Breast epithelium (tissue), 3 donors: Measurements from ENCODE around the gene TMEM107.

ENCODE experiments used
- POLR2AphosphoS5 ChIP-seq, 3 donors: sonication (generic); formaldehyde crosslinking; IDR thresholded peaks; one replicate each; pipeline ENCODE4 v1.6.1; 2017; ENCODE audit warnings: antibody characterized with exemption in 3 of 3
- TF ChIP-seq, protein P1 (sequence below), 3 donors: fragments of 450-650 bp; IDR thresholded peaks; one replicate each; pipeline ENCODE4 v1.5.1; 2016 to 2017; ENCODE audit warnings: antibody characterized with exemption in 3 of 3, mild to moderate bottlenecking in 3 of 3, moderate library complexity in 3 of 3

DNA sequence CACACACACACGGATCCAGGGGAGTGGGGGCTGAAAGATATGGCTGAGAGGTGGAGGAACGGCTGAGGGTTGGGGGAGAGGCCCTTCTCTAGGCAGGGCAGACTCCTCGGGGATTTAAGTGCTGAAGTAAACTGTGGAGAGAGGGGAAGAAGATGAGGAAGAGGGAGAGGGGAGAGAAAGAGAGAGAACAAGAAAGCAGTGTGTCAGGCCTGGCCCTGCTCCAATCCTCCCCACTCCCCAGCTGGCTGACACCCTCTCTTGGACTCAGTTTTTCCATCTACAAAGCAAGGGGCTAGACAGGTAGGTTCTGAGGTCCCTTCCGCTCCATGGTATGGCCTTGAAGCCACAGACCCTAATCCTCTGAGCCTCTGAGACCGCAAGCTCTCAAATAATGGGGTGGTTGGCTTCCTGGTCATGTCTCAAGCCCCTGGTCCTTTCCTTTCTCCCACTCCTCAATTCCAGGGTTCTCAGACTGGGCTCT lies 15.4 kb downstream of the TMEM107 start:
- TF ChIP-seq, protein P1, sequence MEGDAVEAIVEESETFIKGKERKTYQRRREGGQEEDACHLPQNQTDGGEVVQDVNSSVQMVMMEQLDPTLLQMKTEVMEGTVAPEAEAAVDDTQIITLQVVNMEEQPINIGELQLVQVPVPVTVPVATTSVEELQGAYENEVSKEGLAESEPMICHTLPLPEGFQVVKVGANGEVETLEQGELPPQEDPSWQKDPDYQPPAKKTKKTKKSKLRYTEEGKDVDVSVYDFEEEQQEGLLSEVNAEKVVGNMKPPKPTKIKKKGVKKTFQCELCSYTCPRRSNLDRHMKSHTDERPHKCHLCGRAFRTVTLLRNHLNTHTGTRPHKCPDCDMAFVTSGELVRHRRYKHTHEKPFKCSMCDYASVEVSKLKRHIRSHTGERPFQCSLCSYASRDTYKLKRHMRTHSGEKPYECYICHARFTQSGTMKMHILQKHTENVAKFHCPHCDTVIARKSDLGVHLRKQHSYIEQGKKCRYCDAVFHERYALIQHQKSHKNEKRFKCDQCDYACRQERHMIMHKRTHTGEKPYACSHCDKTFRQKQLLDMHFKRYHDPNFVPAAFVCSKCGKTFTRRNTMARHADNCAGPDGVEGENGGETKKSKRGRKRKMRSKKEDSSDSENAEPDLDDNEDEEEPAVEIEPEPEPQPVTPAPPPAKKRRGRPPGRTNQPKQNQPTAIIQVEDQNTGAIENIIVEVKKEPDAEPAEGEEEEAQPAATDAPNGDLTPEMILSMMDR (IDR thresholded peaks at IDR 0.05) = no peak
- TF ChIP-seq POLR2AphosphoS5 (IDR thresholded peaks at IDR 0.05) = no peak
